ENCODE data around the gene SRP19.

The SRP19 gene

DNA sequence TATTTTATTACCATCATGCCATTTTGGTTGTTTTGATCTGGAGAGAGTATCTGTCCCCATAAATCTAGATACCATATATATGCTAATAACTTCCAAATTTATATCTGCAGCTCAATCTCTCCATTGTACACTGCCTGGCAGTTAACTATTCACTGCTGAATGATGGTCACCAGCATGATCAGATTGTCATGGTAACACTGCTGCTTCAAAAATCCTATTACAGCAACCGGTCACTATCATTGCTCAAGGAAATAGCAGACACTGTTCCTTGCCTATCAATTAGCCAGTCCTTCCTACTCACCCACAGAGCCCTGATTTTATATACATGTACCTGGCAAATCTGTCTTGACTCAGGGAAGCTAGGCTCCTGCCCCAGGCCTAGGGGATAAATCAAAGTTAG, 49.4 kb downstream of the SRP19 start:
- TF ChIP-seq, protein P1, sequence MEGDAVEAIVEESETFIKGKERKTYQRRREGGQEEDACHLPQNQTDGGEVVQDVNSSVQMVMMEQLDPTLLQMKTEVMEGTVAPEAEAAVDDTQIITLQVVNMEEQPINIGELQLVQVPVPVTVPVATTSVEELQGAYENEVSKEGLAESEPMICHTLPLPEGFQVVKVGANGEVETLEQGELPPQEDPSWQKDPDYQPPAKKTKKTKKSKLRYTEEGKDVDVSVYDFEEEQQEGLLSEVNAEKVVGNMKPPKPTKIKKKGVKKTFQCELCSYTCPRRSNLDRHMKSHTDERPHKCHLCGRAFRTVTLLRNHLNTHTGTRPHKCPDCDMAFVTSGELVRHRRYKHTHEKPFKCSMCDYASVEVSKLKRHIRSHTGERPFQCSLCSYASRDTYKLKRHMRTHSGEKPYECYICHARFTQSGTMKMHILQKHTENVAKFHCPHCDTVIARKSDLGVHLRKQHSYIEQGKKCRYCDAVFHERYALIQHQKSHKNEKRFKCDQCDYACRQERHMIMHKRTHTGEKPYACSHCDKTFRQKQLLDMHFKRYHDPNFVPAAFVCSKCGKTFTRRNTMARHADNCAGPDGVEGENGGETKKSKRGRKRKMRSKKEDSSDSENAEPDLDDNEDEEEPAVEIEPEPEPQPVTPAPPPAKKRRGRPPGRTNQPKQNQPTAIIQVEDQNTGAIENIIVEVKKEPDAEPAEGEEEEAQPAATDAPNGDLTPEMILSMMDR (IDR thresholded peaks at IDR 0.05) = no peak
- Histone ChIP-seq H3K36me3 (peaks cover 43% of the 10 kb centered on the region), H3K4me3 (ENCODE audit: low read depth in 1 of 2, low read length in 1 of 2) (no peak overlapping the region), H3K9me3 (no peaks in the 10 kb centered on the region), H3K4me1 (ENCODE audit: control insufficient read depth in 1 of 2, insufficient read depth in 1 of 2, low read depth in 1 of 2, low read length in 1 of 2) (peaks cover 7 to 9% of the 10 kb centered on the region in 2 experiments), H3K27ac (no peak overlapping the region), H3K27me3 (no peaks in the 10 kb centered on the region)

DNA sequence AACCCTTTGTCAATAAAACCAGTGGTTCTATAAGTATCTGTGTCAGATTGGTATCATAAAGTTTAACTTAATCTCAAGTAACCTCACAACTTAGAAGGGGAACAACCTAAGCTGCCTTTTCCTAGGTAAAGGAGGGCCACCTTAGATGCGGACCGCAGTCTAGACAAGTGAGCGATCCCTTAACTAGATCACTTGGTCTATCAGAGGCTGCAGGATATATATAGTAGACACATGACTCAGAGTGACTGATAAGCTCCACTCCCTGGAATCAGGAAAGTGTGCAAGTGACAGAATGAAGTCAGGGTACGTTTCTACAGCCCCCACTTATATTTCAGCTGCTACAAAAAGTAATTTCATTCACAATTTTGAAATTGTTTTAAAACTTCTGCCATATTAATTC, 53.5 kb downstream of the SRP19 start:
- no peaks in the 10 kb centered on the region for H3K9me3 ChIP-seq
- peaks cover 41 to 47% of the 10 kb centered on the region in 2 experiments for H3K4me1 ChIP-seq (ENCODE audit: control insufficient read depth in 1 of 2, insufficient read depth in 1 of 2, low read depth in 1 of 2, low read length in 1 of 2)
- TF ChIP-seq, protein P1 (IDR thresholded peaks at IDR 0.05) = no peak
- H3K4me3 ChIP-seq (ENCODE audit: low read depth in 1 of 2, low read length in 1 of 2) = no peak overlapping the region
- no peak overlapping the region for H3K27ac ChIP-seq
- no peaks in the 10 kb centered on the region for H3K27me3 ChIP-seq
- peaks cover 42% of the 10 kb centered on the region for H3K36me3 ChIP-seq

DNA sequence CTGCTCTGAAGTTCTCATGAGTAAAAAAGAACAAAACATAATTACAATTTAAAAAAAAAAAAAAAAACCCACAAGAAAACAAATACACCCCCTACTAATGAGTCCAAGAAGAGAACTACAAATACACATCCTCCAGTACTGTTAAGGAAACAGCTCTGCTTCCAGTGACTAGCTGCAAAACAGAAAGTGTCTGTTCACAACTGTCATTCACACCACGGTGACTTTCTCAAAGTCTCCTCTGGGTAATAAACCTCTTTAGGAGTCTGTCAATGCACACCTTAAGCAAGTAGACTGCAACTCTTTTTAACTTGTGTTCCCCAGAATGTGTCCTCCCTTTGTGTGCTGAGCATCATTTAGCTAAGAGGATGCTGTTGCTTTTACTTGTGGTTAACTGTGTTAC, 54.7 kb downstream of the SRP19 start:
- Histone ChIP-seq H3K9me3 (no peaks in the 10 kb centered on the region), H3K27ac (peak overlapping the region; percentile 32), H3K27me3 (no peaks in the 10 kb centered on the region), H3K4me3 (ENCODE audit: low read depth in 1 of 2, low read length in 1 of 2) (no peak overlapping the region), H3K4me1 (ENCODE audit: control insufficient read depth in 1 of 2, insufficient read depth in 1 of 2, low read depth in 1 of 2, low read length in 1 of 2) (peaks cover 53 to 59% of the 10 kb centered on the region in 2 experiments), H3K36me3 (peaks cover 37% of the 10 kb centered on the region)
- TF ChIP-seq, protein P1 (IDR thresholded peaks at IDR 0.05) = no peak

DNA sequence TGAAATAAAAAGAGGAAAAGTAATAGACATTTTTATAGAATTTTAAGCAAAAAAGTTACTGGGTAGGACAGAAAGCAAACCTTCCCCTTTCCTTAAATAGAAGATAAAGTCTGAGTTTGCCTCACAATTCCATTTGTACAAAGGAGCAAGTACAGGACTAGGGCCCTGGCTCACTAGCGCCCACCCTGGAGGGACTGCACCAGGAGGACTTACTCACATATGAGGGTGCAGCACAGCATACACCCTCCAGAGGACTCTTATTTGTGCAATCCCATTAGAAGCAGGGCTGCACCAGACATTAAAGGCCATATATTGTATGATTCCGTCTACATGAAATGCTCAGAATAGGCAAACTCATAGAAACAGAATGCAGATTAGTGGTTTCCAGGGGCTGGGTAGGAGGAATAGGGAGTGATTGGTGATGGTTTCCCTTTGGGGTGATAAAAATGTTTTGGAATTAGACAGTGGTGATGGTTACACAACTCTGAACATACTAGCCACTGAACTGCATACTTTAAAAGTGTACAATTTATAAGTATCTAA, 56.4 kb downstream of the SRP19 start:
- Histone ChIP-seq H3K27me3 (no peaks in the 10 kb centered on the region), H3K36me3 (peaks cover 33% of the 10 kb centered on the region), H3K4me3 (ENCODE audit: low read depth in 1 of 2, low read length in 1 of 2) (no peak overlapping the region), H3K27ac (peak overlapping the region; percentile 78), H3K9me3 (no peaks in the 10 kb centered on the region), H3K4me1 (ENCODE audit: control insufficient read depth in 1 of 2, insufficient read depth in 1 of 2, low read depth in 1 of 2, low read length in 1 of 2) (peaks cover 61 to 66% of the 10 kb centered on the region in 2 experiments)
- TF ChIP-seq, protein P1 (IDR thresholded peaks at IDR 0.05) = no peak

DNA sequence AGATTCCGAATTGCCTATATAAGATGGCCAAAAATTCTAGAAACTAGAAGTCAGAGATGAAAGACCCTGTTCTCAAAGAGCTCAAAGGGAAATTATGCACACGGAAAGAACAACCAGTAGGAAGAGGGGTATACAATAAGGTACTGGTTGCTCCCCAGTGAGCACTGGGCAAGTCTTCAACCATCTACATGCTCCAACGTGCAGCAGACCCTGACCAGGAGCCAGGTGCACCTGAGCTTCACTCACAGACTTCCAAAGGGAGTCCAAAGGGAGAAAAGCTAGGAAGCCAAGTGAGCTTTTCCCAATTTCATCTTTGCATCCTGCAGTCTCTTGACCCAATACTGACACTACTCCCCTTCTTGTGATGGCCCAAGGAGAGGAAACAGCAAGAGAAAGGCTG, 57.0 kb downstream of the SRP19 start:
- TF ChIP-seq, protein P1 (IDR thresholded peaks at IDR 0.05) = no peak
- Histone ChIP-seq H3K36me3 (peaks cover 33% of the 10 kb centered on the region), H3K9me3 (no peaks in the 10 kb centered on the region), H3K4me1 (ENCODE audit: control insufficient read depth in 1 of 2, insufficient read depth in 1 of 2, low read depth in 1 of 2, low read length in 1 of 2) (peaks cover 67 to 72% of the 10 kb centered on the region in 2 experiments), H3K4me3 (ENCODE audit: low read depth in 1 of 2, low read length in 1 of 2) (peak overlapping the region in 1 of 2 experiments; percentile 12), H3K27me3 (no peaks in the 10 kb centered on the region), H3K27ac (peak overlapping the region; percentile 78)
